Measurements from ENCODE around the gene ATP9B.
A peak's percentile ranks its signal among the peaks of the same experiment; 100 is the strongest.
"Not testable (repeated sequence)": the region's sequence is repeated elsewhere in the genome, so short reads cannot be mapped to it uniquely, and the experiment has no call there.

The ATP9B gene

GRCh38 chr18:79248495-79249060 is 179.4 kb downstream of the ATP9B start:
- no peak for DNase-seq

GRCh38 chr18:79250301-79250981 is 181.2 kb downstream of the ATP9B start:
- DNase-seq = no peak

GRCh38 chr18:79251021-79251420 is 181.8 kb downstream of the ATP9B start:
- no peak for DNase-seq

GRCh38 chr18:79252904-79253633 is 183.9 kb downstream of the ATP9B start:
- DNase-seq = no peak

GRCh38 chr18:79257480-79257879 is 188.3 kb downstream of the ATP9B start:
- DNase-seq = no peak

GRCh38 chr18:79258447-79258846 is 189.3 kb downstream of the ATP9B start:
- DNase-seq = no peak

- DNase-seq = peak; percentile 50
Observed at GRCh38 chr18:79259218-79259617, 190.0 kb downstream of the ATP9B start.

GRCh38 chr18:79260023-79260422 is 190.8 kb downstream of the ATP9B start:
- peak; percentile 90 for DNase-seq

- no peak for DNase-seq
Observed at GRCh38 chr18:79260510-79260909, 191.3 kb downstream of the ATP9B start.

GRCh38 chr18:79265068-79265467 is 195.9 kb downstream of the ATP9B start:
- DNase-seq = not testable (repeated sequence)

GRCh38 chr18:79271812-79272211 is 202.6 kb downstream of the ATP9B start:
- not testable (repeated sequence) for DNase-seq

- no peak for DNase-seq
Observed at GRCh38 chr18:79272916-79273315, 203.7 kb downstream of the ATP9B start.

GRCh38 chr18:79274823-79275222 is 205.6 kb downstream of the ATP9B start:
- no peak for DNase-seq

GRCh38 chr18:79275461-79275860 is 206.3 kb downstream of the ATP9B start:
- no peak for DNase-seq

GRCh38 chr18:79275992-79276391 is 206.8 kb downstream of the ATP9B start:
- no peak for DNase-seq

- DNase-seq = no peak
Observed at GRCh38 chr18:79278896-79279295, 209.7 kb downstream of the ATP9B start.

- peak; percentile 76 for DNase-seq
Observed at GRCh38 chr18:79283131-79283810, 214.1 kb downstream of the ATP9B start.

- no peak for DNase-seq
Observed at GRCh38 chr18:79283929-79284328, 214.7 kb downstream of the ATP9B start.

- DNase-seq = not testable (repeated sequence)
Observed at GRCh38 chr18:79285191-79285590, 216.0 kb downstream of the ATP9B start.

GRCh38 chr18:79290409-79290808 is 221.2 kb downstream of the ATP9B start:
- not testable (repeated sequence) for DNase-seq

GRCh38 chr18:79290876-79291275 is 221.7 kb downstream of the ATP9B start:
- DNase-seq = no peak

GRCh38 chr18:79294235-79294634 is 225.0 kb downstream of the ATP9B start:
- no peak for DNase-seq

- DNase-seq = no peak
Observed at GRCh38 chr18:79299272-79299671, 230.1 kb downstream of the ATP9B start.

GRCh38 chr18:79299711-79300110 is 230.5 kb downstream of the ATP9B start:
- no peak for DNase-seq

Measured in NCI-H748 treated with DMSO at 0.1 percent for 48 hours (cell line).